Myocyte (in vitro differentiated cells): ENCODE results near the gene CNTNAP2. TPM values are rescaled to one million over a fixed set of nuclear protein-coding genes. Genes with fewer than 3 reads are reported as not detected.
"Not testable (repeated sequence)": the region's sequence is repeated elsewhere in the genome, so short reads cannot be mapped to it uniquely, and the experiment has no call there.

Experiments
- DNase-seq: peaks from one replicate; pipeline ENCODE4 v3.0.0-alpha.2; 2012; ENCODE audit warnings: low read depth
- total RNA-seq: library from RNA; depleted of rRNA; stranded (reverse); fragments of >200 nt; gene quantifications from 2 replicates; pipeline ENCODE4 v1.2.3, GENCODE V29; 2014

CNTNAP2 gene
- total RNA-seq, 1 donor from 2014 or later = not detected

GRCh38 chr7:147700702-147701101 lies 1584.1 kb downstream of the CNTNAP2 start:
- no peak for DNase-seq

- peak; percentile 17 for DNase-seq
These were observed 1591.3 kb downstream of the CNTNAP2 start for GRCh38 chr7:147707926-147708325.

- DNase-seq = peak; percentile 5
These were observed 1592.3 kb downstream of the CNTNAP2 start for GRCh38 chr7:147708871-147709270.

GRCh38 chr7:147711447-147711846 lies 1594.8 kb downstream of the CNTNAP2 start:
- peak; percentile 28 for DNase-seq

GRCh38 chr7:147721962-147722830 lies 1605.6 kb downstream of the CNTNAP2 start:
- no peak for DNase-seq

- no peak for DNase-seq
These were observed 1606.9 kb downstream of the CNTNAP2 start for GRCh38 chr7:147723536-147723935.

- no peak for DNase-seq
These were observed 1614.7 kb downstream of the CNTNAP2 start for GRCh38 chr7:147731311-147731710.

GRCh38 chr7:147737559-147738214 lies 1621.1 kb downstream of the CNTNAP2 start:
- DNase-seq = not testable (repeated sequence)

GRCh38 chr7:147742301-147742700 lies 1625.7 kb downstream of the CNTNAP2 start:
- no peak for DNase-seq

GRCh38 chr7:147756300-147756699 lies 1639.7 kb downstream of the CNTNAP2 start:
- no peak for DNase-seq

- DNase-seq = peak; percentile 32
These were observed 1642.8 kb downstream of the CNTNAP2 start for GRCh38 chr7:147759327-147759943.

- DNase-seq = no peak
These were observed 1648.7 kb downstream of the CNTNAP2 start for GRCh38 chr7:147765301-147765700.

- peak; percentile 5 for DNase-seq
These were observed 1654.7 kb downstream of the CNTNAP2 start for GRCh38 chr7:147771344-147771743.

- DNase-seq = no peak
These were observed 1657.9 kb downstream of the CNTNAP2 start for GRCh38 chr7:147774461-147774860.

GRCh38 chr7:147775516-147776284 lies 1659.1 kb downstream of the CNTNAP2 start:
- DNase-seq = no peak

- DNase-seq = no peak
These were observed 1660.7 kb downstream of the CNTNAP2 start for GRCh38 chr7:147777309-147777708.

- DNase-seq = no peak
These were observed 1663.3 kb downstream of the CNTNAP2 start for GRCh38 chr7:147779949-147780348.

- no peak for DNase-seq
These were observed 1680.0 kb downstream of the CNTNAP2 start for GRCh38 chr7:147796581-147796980.

GRCh38 chr7:147798001-147798400 lies 1681.4 kb downstream of the CNTNAP2 start:
- no peak for DNase-seq

- not testable (repeated sequence) for DNase-seq
These were observed 1685.2 kb downstream of the CNTNAP2 start for GRCh38 chr7:147801762-147802161.

GRCh38 chr7:147803151-147803550 lies 1686.5 kb downstream of the CNTNAP2 start:
- DNase-seq = no peak
